HFF-Myc (cell line): Measurements from ENCODE around the gene UPB1.

Source experiments
- DNase-seq: peaks from one replicate; pipeline ENCODE4 v3.0.0-alpha.2; 2011; ENCODE audit warnings: low read depth; ENCODE audit errors: extremely low read depth
- H3K4me3 ChIP-seq: replicated peaks from 2 replicates; pipeline ENCODE4 v1.5.1; 2011; ENCODE audit warnings: low read depth, mild to moderate bottlenecking, control low read depth, low read length
- CTCF ChIP-seq: IDR thresholded peaks from 2 replicates; pipeline ENCODE4 v1.5.1; 2012; ENCODE audit warnings: mild to moderate bottlenecking, low read depth, low read length, control low read depth; ENCODE audit errors: missing control alignments

The UPB1 gene

GRCh38 chr22:24559471-24559870 is 64.3 kb downstream of the UPB1 start:
- no peak overlapping the region for H3K4me3 ChIP-seq
- TF ChIP-seq CTCF, result no peak
- no peak for DNase-seq

GRCh38 chr22:24563246-24563645 is 68.1 kb downstream of the UPB1 start:
- H3K4me3 ChIP-seq, result no peak overlapping the region
- no peak for DNase-seq
- no peak for TF ChIP-seq CTCF

- H3K4me3 ChIP-seq, result no peak overlapping the region
- DNase-seq, result no peak
- TF ChIP-seq CTCF, result no peak
These were observed 69.4 kb downstream of the UPB1 start for GRCh38 chr22:24564376-24565058.

- TF ChIP-seq CTCF, result no peak
- no peak overlapping the region for H3K4me3 ChIP-seq
- no peak for DNase-seq
These were observed 69.9 kb downstream of the UPB1 start for GRCh38 chr22:24565077-24565476.

- TF ChIP-seq CTCF, result no peak
- no peak for DNase-seq
- H3K4me3 ChIP-seq, result no peak overlapping the region
These were observed 71.9 kb downstream of the UPB1 start for GRCh38 chr22:24566899-24567511.

GRCh38 chr22:24567668-24568067 is 72.5 kb downstream of the UPB1 start:
- no peak for DNase-seq
- TF ChIP-seq CTCF, result no peak
- no peak overlapping the region for H3K4me3 ChIP-seq
